SU-DHL-6 (cell line): ENCODE results near the gene MEF2A.

Experiments used
- H2AFZ ChIP-seq: fragments of 200-600 bp; sonication (generic); 2 replicates; pipeline ENCODE4 v1.6.1; 2014; ENCODE audit warnings: low read depth, mild to moderate bottlenecking, moderate library complexity, mixed read lengths, antibody characterized with exemption, low read length; ENCODE audit not compliant: severe bottlenecking
- H3F3A ChIP-seq: fragments of 200-600 bp; shearing (Covaris generic); 2 replicates; pipeline ENCODE4 v1.6.0; 2016; ENCODE audit warnings: antibody characterized with exemption, mild to moderate bottlenecking; ENCODE audit not compliant: insufficient read depth
- H3K27ac ChIP-seq: fragments of 200-600 bp; sonication (generic); 2 replicates; pipeline ENCODE4 v1.5.1; 2016; ENCODE audit warnings: low read depth, mild to moderate bottlenecking, low read length, moderate library complexity, mixed read lengths
- H3K27me3 ChIP-seq: fragments of 200-600 bp; sonication (generic), shearing (Covaris generic); 2 replicates; pipeline ENCODE4 v1.6.0; 2014; ENCODE audit warnings: mild to moderate bottlenecking, low read length
- H3K36me3 ChIP-seq: fragments of 200-600 bp; sonication (generic); 2 replicates; pipeline ENCODE4 v1.6.1; 2014; ENCODE audit warnings: mild to moderate bottlenecking, low read length, mixed read lengths
- H3K4me2 ChIP-seq: fragments of 300-600, 200-600 bp; shearing (Covaris generic), sonication (generic); 2 replicates; pipeline ENCODE4 v1.6.0; 2014; ENCODE audit warnings: low read length, low read depth, mild to moderate bottlenecking; ENCODE audit not compliant: poor library complexity, severe bottlenecking
- H3K4me3 ChIP-seq: fragments of 200-600 bp; sonication (generic); 2 replicates; pipeline ENCODE4 v1.5.1; 2014; ENCODE audit warnings: antibody characterized with exemption, low read length, mild to moderate bottlenecking, mixed read lengths; ENCODE audit not compliant: insufficient read depth, poor library complexity, severe bottlenecking
- H3K79me2 ChIP-seq: fragments of 200-600 bp; sonication (generic); 2 replicates; pipeline ENCODE4 v1.6.1; 2014; ENCODE audit warnings: mild to moderate bottlenecking, low read length, moderate library complexity; ENCODE audit not compliant: insufficient read depth
- H3K9ac ChIP-seq: fragments of 200-600 bp; sonication (generic); 2 replicates; pipeline ENCODE4 v1.7.0; 2014; ENCODE audit warnings: mild to moderate bottlenecking, low read length
- H3K9me2 ChIP-seq: fragments of 200-600 bp; sonication (generic); replicated peaks from 2 replicates; pipeline ENCODE4 v1.6.1; 2014; ENCODE audit warnings: low read length; ENCODE audit not compliant: insufficient read depth
- H3K9me3 ChIP-seq: fragments of 200-600 bp; sonication (generic); 2 replicates; pipeline ENCODE4 v1.6.1; 2014; ENCODE audit warnings: low read length, mixed read lengths; ENCODE audit not compliant: insufficient read depth
- H4K20me1 ChIP-seq: fragments of 200-600 bp; sonication (generic); 2 replicates; pipeline ENCODE4 v1.6.1; 2014; ENCODE audit warnings: low read depth, mild to moderate bottlenecking, antibody characterized with exemption, low read length, moderate library complexity, mixed read lengths
- EZH2phosphoT487 ChIP-seq: fragments of 200-600 bp; sonication (generic), shearing (Covaris generic); conservative IDR thresholded peaks from 2 replicates; pipeline ENCODE4 v1.6.1; 2018; ENCODE audit warnings: mild to moderate bottlenecking, antibody characterized with exemption, low read length, moderate library complexity, mixed read lengths
- TF ChIP-seq, protein P1 (sequence below): fragments of 200-600 bp; sonication (generic); IDR thresholded peaks from one replicate; pipeline ENCODE4 v1.5.1; 2017; ENCODE audit warnings: antibody characterized with exemption, mild to moderate bottlenecking, low read length, moderate library complexity; ENCODE audit not compliant: insufficient read depth, poor library complexity, severe bottlenecking

Gene MEF2A

GRCh38 chr15:99736702-99737101 is 170.9 kb downstream of the MEF2A start:
- no peak overlapping the region for H3K9ac ChIP-seq
- no peak overlapping the region for H2AFZ ChIP-seq
- no peaks in the 10 kb centered on the region for H4K20me1 ChIP-seq
- H3K27me3 ChIP-seq = no peaks in the 10 kb centered on the region
- no peak for TF ChIP-seq EZH2phosphoT487
- TF ChIP-seq, protein P1, sequence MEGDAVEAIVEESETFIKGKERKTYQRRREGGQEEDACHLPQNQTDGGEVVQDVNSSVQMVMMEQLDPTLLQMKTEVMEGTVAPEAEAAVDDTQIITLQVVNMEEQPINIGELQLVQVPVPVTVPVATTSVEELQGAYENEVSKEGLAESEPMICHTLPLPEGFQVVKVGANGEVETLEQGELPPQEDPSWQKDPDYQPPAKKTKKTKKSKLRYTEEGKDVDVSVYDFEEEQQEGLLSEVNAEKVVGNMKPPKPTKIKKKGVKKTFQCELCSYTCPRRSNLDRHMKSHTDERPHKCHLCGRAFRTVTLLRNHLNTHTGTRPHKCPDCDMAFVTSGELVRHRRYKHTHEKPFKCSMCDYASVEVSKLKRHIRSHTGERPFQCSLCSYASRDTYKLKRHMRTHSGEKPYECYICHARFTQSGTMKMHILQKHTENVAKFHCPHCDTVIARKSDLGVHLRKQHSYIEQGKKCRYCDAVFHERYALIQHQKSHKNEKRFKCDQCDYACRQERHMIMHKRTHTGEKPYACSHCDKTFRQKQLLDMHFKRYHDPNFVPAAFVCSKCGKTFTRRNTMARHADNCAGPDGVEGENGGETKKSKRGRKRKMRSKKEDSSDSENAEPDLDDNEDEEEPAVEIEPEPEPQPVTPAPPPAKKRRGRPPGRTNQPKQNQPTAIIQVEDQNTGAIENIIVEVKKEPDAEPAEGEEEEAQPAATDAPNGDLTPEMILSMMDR = no peak
- H3K4me3 ChIP-seq = no peak overlapping the region
- H3K9me2 ChIP-seq = no peaks in the 10 kb centered on the region
- no peak overlapping the region for H3K27ac ChIP-seq
- H3K9me3 ChIP-seq = no peaks in the 10 kb centered on the region
- H3K79me2 ChIP-seq = no peaks in the 10 kb centered on the region
- H3F3A ChIP-seq = no peaks in the 10 kb centered on the region
- no peaks in the 10 kb centered on the region for H3K36me3 ChIP-seq
- no peak overlapping the region for H3K4me2 ChIP-seq

DNA sequence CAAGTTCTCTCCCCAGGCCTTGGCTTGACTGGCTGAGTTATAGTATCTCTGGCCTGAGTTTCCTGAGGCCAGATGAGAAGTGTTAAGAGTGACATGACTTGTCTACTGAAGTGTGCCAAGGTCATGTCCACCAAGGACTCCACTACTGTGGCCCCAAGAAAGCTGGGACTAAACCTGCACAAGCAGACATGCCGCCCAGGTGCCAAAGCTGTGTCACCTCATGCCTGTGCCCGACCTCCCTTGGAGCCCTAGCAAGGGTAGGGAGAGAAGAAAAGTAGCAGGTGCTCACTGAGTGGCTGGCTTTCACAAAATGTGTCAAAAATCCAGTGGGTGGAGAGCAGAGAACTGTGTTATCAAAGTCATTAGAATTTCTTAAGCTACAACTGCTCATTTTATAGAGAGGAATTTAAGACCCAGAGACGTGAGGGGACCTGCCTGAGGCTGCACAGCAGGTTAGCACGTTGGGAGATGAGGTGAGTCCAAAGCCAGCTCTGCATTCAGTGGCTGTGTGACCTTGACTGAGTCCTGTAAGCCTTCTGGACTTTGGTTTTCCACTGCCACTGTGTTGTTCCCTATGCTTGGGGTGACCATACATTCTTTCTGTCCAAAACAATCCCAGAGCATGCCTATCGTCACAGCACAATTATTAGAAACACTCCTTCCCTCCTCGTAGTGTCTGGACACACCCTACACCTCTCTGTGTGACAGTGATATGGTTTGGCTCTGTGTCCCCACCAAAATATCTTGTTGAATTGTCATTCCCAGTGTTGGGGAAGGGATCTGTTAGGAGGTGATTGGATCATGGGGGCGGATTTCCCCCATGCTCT is 172.4 kb downstream of the MEF2A start:
- TF ChIP-seq, protein P1 = no peak
- TF ChIP-seq EZH2phosphoT487 = no peak
- H3K4me2 ChIP-seq = no peak overlapping the region

DNA sequence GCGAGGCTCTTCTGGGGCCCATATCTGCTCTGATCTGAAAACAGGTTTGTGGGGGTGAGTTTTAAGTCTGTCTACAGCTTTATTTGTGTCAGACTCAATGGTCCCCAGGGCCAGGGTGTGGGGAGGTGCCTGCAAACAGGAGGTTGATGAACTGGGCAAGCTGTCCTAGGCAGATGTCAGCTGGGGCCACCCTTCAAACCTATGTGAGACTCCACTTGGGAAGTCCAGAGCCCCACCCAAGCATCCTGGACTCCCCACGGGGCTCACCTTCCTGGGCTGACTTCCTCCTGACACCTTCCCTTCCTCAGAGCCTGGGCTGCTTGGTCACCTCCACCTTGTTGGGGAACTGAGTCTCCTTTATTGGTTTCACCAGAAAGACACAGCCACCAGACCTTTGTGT is 176.1 kb downstream of the MEF2A start:
- H3K27me3 ChIP-seq = no peaks in the 10 kb centered on the region
- TF ChIP-seq, protein P1 = no peak
- TF ChIP-seq EZH2phosphoT487 = no peak
- H3K27ac ChIP-seq = no peak overlapping the region
- H3K4me2 ChIP-seq = no peak overlapping the region
- H3F3A ChIP-seq = no peaks in the 10 kb centered on the region
- no peak overlapping the region for H2AFZ ChIP-seq
- H3K4me3 ChIP-seq = no peak overlapping the region
- H4K20me1 ChIP-seq = no peaks in the 10 kb centered on the region
- H3K36me3 ChIP-seq = no peaks in the 10 kb centered on the region
- no peaks in the 10 kb centered on the region for H3K9me2 ChIP-seq
- no peaks in the 10 kb centered on the region for H3K79me2 ChIP-seq
- no peaks in the 10 kb centered on the region for H3K9me3 ChIP-seq
- no peak overlapping the region for H3K9ac ChIP-seq

More for the DNA sequence above, 172.4 kb downstream of the MEF2A start:
- Histone ChIP-seq H3K9me3 (no peaks in the 10 kb centered on the region), H3K79me2 (no peaks in the 10 kb centered on the region), H3K4me3 (no peak overlapping the region), H3K9me2 (no peaks in the 10 kb centered on the region), H3K27me3 (no peaks in the 10 kb centered on the region), H3K9ac (no peak overlapping the region), H3F3A (no peaks in the 10 kb centered on the region), H4K20me1 (no peaks in the 10 kb centered on the region), H3K27ac (no peak overlapping the region), H2AFZ (no peak overlapping the region), H3K36me3 (no peaks in the 10 kb centered on the region)
